Measurements from ENCODE around the gene THEMIS2.
"Not testable (repeated sequence)": the region's sequence is repeated elsewhere in the genome, so short reads cannot be mapped to it uniquely, and the experiment has no call there.

The THEMIS2 gene

GRCh38 chr1:27872059-27872801 is at the start of gene THEMIS2:
THEMIS2 (plus strand) TSS chr1:27872544; CDS start chr1:27872572, 28 bp downstream.
- DNase-seq (ENCODE audit: insufficient read length, low spot score) = peak; percentile 43
- FAIRE-seq = no peak
- peak; percentile 42; the same call in 1 of the 2 replicates for TF ChIP-seq POLR2A (IDR thresholded peaks at IDR 0.05; ENCODE audit: low read depth, low read length)

- no peak for TF ChIP-seq POLR2A (IDR thresholded peaks at IDR 0.05; ENCODE audit: low read depth, low read length)
- no peak for DNase-seq (ENCODE audit: insufficient read length, low spot score)
- FAIRE-seq = no peak
Measured at GRCh38 chr1:27823784-27824183, 48.6 kb upstream of the THEMIS2 start.

GRCh38 chr1:27824411-27824810 is 47.9 kb upstream of the THEMIS2 start:
- no peak for TF ChIP-seq POLR2A (IDR thresholded peaks at IDR 0.05; ENCODE audit: low read depth, low read length)
- no peak for DNase-seq (ENCODE audit: insufficient read length, low spot score)
- no peak for FAIRE-seq

GRCh38 chr1:27829339-27829960 is 42.9 kb upstream of the THEMIS2 start:
- not testable (repeated sequence) for FAIRE-seq; DNase-seq (ENCODE audit: insufficient read length, low spot score)

- DNase-seq (ENCODE audit: insufficient read length, low spot score) = peak; percentile 54
- TF ChIP-seq POLR2A (IDR thresholded peaks at IDR 0.05; ENCODE audit: low read depth, low read length) = peak; percentile 91
- peak; percentile 93 for FAIRE-seq
Measured at GRCh38 chr1:27830621-27831440, 41.5 kb upstream of the THEMIS2 start, which contains the start of gene PPP1R8. PPP1R8 (plus strand) TSS chr1:27830782; CDS start chr1:27830836, 54 bp downstream.

GRCh38 chr1:27831568-27832410 is 40.6 kb upstream of the THEMIS2 start:
- TF ChIP-seq POLR2A (IDR thresholded peaks at IDR 0.05; ENCODE audit: low read depth, low read length) = no peak
- no peak for FAIRE-seq
- no peak for DNase-seq (ENCODE audit: insufficient read length, low spot score)

GRCh38 chr1:27832762-27833161 is 39.6 kb upstream of the THEMIS2 start:
- FAIRE-seq (no peak), DNase-seq (ENCODE audit: insufficient read length, low spot score) (no peak)
- TF ChIP-seq POLR2A (IDR thresholded peaks at IDR 0.05; ENCODE audit: low read depth, low read length) = no peak

- no peak for DNase-seq (ENCODE audit: insufficient read length, low spot score)
- TF ChIP-seq POLR2A (IDR thresholded peaks at IDR 0.05; ENCODE audit: low read depth, low read length) = no peak
- no peak for FAIRE-seq
Measured at GRCh38 chr1:27833470-27833869, 38.9 kb upstream of the THEMIS2 start.

GRCh38 chr1:27835046-27835445 is 37.3 kb upstream of the THEMIS2 start:
- DNase-seq (ENCODE audit: insufficient read length, low spot score) (no peak), FAIRE-seq (no peak)
- TF ChIP-seq POLR2A (IDR thresholded peaks at IDR 0.05; ENCODE audit: low read depth, low read length) = no peak

- no peak for DNase-seq (ENCODE audit: insufficient read length, low spot score)
- no peak for TF ChIP-seq POLR2A (IDR thresholded peaks at IDR 0.05; ENCODE audit: low read depth, low read length)
- FAIRE-seq = no peak
Measured at GRCh38 chr1:27835501-27835900, 36.8 kb upstream of the THEMIS2 start.

GRCh38 chr1:27849951-27850350 is 22.4 kb upstream of the THEMIS2 start:
- DNase-seq (ENCODE audit: insufficient read length, low spot score) (no peak), FAIRE-seq (no peak)
- no peak for TF ChIP-seq POLR2A (IDR thresholded peaks at IDR 0.05; ENCODE audit: low read depth, low read length)

- DNase-seq (ENCODE audit: insufficient read length, low spot score) = no peak
- FAIRE-seq = no peak
- no peak for TF ChIP-seq POLR2A (IDR thresholded peaks at IDR 0.05; ENCODE audit: low read depth, low read length)
Measured at GRCh38 chr1:27855085-27855484, 17.3 kb upstream of the THEMIS2 start.

- DNase-seq (ENCODE audit: insufficient read length, low spot score) (no peak), FAIRE-seq (no peak)
- no peak for TF ChIP-seq POLR2A (IDR thresholded peaks at IDR 0.05; ENCODE audit: low read depth, low read length)
Measured at GRCh38 chr1:27856561-27857343, 15.6 kb upstream of the THEMIS2 start.

GRCh38 chr1:27857552-27857951 is 14.8 kb upstream of the THEMIS2 start:
- FAIRE-seq; DNase-seq (ENCODE audit: insufficient read length, low spot score): not testable (repeated sequence)

All from H54 (cell line).